Activated T-helper 2 cell treated with anti-CD3 and anti-CD28 coated beads, Interferon-gamma antibody, Interleukin-2, Interleukin-4, amounts not matched to agents 10 μg/mL and 5 μg/mL and 100 μg/mL, durations not matched to agents 14 hours and 24 hours and 36 hours (primary cell): ENCODE data around the gene MAFG. TPM values are rescaled to one million over a fixed set of nuclear protein-coding genes. Genes with fewer than 3 reads are reported as not detected.

Experiments
- DNase-seq: peaks from one replicate; pipeline ENCODE4 v3.0.0; 2021; ENCODE audit warnings: low spot score
- H3K27ac Mint-ChIP-seq: one replicate; pipeline ENCODE4 v1.8.0; 2021; ENCODE audit warnings: mixed read lengths
- H3K27me3 Mint-ChIP-seq: one replicate; pipeline ENCODE4 v1.8.0; 2021; ENCODE audit warnings: low read depth, mixed read lengths
- H3K36me3 Mint-ChIP-seq: one replicate; pipeline ENCODE4 v1.8.0; 2021; ENCODE audit warnings: low read depth, mixed read lengths
- H3K4me1 Mint-ChIP-seq: one replicate; pipeline ENCODE4 v1.8.0; 2021; ENCODE audit warnings: low read depth, mixed read lengths
- H3K4me3 Mint-ChIP-seq: one replicate; pipeline ENCODE4 v1.8.0; 2021; ENCODE audit warnings: low read depth, mild to moderate bottlenecking, moderate library complexity, mixed read lengths
- H3K9me3 Mint-ChIP-seq: one replicate; pipeline ENCODE4 v1.8.0; 2021; ENCODE audit warnings: mixed read lengths
- intact Hi-C: fragments of 100-400 bp; cut with micrococcal nuclease; formaldehyde crosslinking; loops from one replicate; pipeline ENCODE4 v1.15.1; 2023
- total RNA-seq: library from RNA; stranded (reverse); gene quantifications from 2 replicates; pipeline ENCODE4 v1.2.3, GENCODE V29; 2022

MAFG gene
- total RNA-seq, 1 donor from 2014 or later: 30.3 TPM

DNA sequence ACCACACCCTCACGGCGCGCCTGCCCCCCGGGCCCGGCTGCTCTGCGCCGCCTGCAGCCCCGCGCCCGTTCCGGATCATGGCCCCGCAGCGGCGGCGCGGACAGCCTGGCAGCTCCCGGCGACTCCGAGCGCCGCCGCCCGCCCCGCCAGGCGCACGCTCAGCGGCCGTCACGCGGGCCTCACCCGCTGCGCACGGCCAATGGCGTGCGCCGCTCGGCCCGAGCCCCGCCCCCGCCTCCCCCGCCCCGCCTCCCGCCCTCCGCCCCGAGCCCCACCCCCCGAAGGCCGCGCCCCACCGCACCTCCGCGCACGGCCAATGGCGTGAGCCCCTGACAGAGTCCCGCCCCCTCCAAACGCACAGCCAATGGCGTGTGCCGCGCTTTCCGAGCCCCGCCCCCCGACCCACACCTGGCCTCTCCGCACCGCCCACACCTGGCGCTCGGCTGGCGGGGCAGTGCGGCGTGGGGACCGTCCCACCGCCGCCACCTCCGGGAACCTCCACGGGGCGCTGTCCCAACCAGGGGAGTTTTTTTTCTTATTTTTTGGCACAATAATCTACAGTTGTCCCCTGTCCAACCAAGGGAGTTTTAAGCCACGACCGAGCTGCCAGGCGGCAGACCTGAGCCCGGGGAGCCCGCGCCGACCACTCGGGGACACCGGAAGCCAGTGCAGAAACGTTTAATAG is 16.1 kb downstream of the MAFG start, which contains the start of gene PCYT2:
Gene PCYT2 (minus strand): TSS at position 123 of the 685 bp plus-strand sequence. CDS start 44 bp downstream, at position 79.
- no peaks in the 10 kb centered on the region for H3K27me3 Mint-ChIP-seq
- peaks cover 14% of the 10 kb centered on the region for H3K4me1 Mint-ChIP-seq
- H3K27ac Mint-ChIP-seq: peak within 1 kb of the TSS; percentile 60
- H3K9me3 Mint-ChIP-seq: no peaks in the 10 kb centered on the region
- peaks cover 53% of the 10 kb centered on the region for H3K36me3 Mint-ChIP-seq
- peak within 1 kb of the TSS; percentile 84 for H3K4me3 Mint-ChIP-seq
- intact Hi-C loops: no loop called here
- DNase-seq: peak; percentile 91

DNA sequence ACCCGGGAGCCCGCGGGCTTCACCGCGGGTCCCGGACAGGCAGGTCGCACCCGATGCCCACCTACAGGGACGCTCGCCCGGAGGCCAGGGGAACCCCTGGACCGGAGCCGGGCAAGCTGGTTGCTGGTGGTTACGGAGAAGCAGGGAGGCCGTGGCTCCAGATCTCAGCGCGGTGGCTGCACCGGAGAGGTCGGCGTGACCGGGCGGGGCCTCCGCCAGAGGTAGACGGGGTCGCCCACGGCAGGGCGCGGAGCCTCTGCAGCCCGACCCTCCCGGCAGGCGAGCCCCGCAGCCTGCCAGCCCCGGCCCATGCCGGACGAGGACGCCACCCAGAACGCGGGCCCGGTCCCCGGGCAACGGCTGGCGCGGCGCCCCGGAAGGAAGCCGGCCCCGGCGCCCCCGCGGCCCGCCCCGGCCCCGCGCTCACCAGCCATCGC is 16.7 kb downstream of the MAFG start:
- no peak for DNase-seq
- no peak overlapping the region for H3K27ac Mint-ChIP-seq
- H3K9me3 Mint-ChIP-seq: no peaks in the 10 kb centered on the region
- H3K36me3 Mint-ChIP-seq: peaks cover 50% of the 10 kb centered on the region
- peaks cover 10% of the 10 kb centered on the region for H3K4me1 Mint-ChIP-seq
- H3K4me3 Mint-ChIP-seq: peak overlapping the region; percentile 84
- intact Hi-C loops: no loop called here
- H3K27me3 Mint-ChIP-seq: no peaks in the 10 kb centered on the region

DNA sequence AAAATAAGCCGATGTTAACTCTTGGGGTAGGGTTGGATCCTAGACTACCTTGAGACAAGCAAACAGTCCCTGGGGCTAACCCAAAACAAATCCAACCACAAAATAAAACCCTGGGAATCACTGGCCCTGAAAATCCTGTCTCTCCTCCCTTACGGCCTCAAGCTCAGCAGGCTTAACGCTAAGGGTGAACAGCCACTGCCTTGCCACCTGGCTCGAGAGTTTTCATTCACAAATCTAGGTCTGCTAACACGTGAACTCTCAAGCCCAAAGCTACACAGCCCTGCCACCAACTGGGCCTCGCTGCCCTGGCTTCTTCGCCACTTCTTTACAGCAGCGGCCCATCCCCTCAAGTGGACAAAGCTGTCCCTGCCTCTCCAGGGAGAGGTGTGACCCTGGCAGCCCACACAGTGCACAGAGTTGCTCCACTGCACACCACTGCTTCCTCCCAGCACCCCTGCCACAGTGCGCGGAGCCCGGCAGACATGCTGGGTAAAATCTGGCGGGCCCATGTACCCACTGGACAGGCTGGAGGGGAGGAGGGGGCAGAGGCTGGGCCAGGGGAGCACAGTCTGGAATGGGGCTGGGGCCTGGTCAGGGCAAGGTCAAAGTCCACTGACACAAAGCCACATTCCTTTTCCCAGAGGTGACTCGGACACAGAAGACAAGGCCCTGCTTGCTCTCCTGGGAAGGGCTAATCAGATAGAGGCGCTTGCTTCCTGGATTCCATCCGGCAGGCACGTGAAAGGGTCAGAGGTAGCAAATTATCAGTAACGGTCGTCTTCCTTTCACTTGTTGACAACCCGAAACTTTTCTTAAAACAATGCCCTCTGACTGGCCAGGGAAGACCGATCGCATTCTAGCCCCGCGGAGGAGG is 17.3 kb downstream of the MAFG start:
- Mint-ChIP-seq H3K36me3 (peaks cover 44% of the 10 kb centered on the region), H3K27me3 (no peaks in the 10 kb centered on the region), H3K27ac (peak overlapping the region; percentile 60), H3K9me3 (no peaks in the 10 kb centered on the region), H3K4me3 (peak overlapping the region; percentile 84), H3K4me1 (peaks cover 8% of the 10 kb centered on the region)
- DNase-seq: no peak
- intact Hi-C loops: no loop called here

DNA sequence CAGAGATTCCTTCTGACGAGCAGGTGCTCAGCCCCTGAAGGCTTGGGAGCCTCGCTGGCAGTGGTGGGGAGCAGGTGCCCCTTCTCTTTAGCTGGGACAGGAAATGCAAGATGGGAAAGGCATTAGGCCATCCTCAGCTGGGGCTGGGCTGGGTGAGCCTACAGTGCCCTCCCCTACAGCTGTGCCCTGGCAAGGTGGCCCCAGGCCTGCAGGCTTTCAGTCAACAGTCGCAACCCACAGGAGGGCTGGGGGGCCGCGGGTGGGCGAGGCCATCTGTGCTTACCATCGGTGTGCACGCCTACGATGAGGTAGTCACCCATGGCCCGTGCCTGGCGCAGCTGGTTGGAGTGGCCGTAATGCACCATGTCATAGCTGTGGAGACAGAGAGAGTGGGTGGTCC is 18.3 kb downstream of the MAFG start:
- Mint-ChIP-seq H3K36me3 (peaks cover 36% of the 10 kb centered on the region), H3K4me1 (peaks cover 8% of the 10 kb centered on the region), H3K27me3 (no peaks in the 10 kb centered on the region), H3K27ac (no peak overlapping the region), H3K4me3 (peak overlapping the region; percentile 84), H3K9me3 (no peaks in the 10 kb centered on the region)
- DNase-seq: no peak
- intact Hi-C loops: no loop called here

DNA sequence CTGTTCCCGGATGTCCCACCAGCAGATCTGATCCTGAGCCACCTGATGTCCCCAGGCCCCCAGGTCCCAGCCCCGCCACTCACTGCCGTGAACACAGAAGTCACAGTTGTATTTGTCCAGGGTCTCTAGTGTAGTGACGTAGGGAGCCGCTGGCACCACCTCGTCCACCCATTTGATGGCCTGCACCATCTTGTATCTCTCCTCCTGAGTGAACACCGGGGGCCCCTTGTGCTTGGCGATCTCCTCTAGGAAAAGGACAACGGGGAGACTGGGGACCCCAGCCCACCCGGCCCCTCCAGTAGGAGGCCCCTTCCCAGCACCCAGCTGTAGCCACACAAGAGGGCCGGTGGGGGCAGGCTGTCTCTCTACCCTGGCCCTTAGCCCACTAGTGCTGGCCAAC is 18.7 kb downstream of the MAFG start:
- no peak for DNase-seq
- no peaks in the 10 kb centered on the region for H3K9me3 Mint-ChIP-seq
- H3K4me3 Mint-ChIP-seq: no peak overlapping the region
- intact Hi-C loops: no loop called here
- H3K36me3 Mint-ChIP-seq: peaks cover 35% of the 10 kb centered on the region
- H3K27me3 Mint-ChIP-seq: no peaks in the 10 kb centered on the region
- peaks cover 8% of the 10 kb centered on the region for H3K4me1 Mint-ChIP-seq
- no peak overlapping the region for H3K27ac Mint-ChIP-seq

DNA sequence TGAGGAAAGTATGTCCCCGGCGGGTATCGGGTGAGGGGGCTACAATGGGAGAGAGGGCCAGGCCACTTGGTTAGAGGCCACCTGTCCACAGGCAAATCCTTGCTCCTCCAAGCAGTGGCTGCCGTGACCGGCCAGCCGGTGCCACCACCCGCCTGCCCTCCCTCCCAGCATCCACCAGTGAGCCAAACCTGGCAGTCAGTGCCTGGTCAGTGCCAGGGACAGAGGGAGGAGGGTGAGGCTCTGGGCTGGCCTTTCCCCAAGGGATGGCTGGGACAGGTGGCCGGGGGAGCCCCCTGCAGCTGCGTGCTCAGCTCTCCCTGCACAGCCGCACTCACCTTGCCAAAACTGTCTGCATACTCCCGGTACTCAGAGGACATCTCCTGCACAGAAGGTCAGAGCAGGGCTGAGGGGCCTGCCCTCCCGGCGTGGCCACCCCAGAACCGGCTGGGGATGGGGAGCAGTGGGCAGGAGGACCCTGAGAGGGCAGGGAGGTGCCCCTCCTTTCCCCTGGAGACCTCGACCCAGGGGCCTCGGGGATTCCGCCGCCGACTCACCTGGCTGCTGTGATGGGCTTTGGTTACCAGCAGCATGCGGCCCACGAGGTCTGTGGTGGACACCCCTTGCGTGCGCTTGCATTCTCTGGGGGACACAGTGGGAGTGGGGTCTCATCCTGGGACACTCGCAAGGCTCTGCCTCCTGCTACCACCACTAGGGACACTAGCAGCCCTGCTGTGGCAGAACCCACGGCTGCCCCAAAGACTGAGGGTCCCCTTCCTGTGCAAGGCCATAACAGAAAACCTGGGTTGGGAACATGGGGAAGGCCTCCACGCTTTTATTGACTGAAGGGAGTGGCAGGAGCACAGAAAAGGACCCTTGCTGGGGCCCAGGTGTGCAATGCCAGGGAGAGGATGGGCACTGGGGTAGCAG is 20.1 kb downstream of the MAFG start:
- Mint-ChIP-seq H3K9me3 (no peaks in the 10 kb centered on the region), H3K4me3 (no peak overlapping the region), H3K27me3 (no peaks in the 10 kb centered on the region), H3K36me3 (peaks cover 25% of the 10 kb centered on the region), H3K27ac (no peak overlapping the region), H3K4me1 (peaks cover 8% of the 10 kb centered on the region)
- intact Hi-C loops: no loop called here
- DNase-seq: no peak

DNA sequence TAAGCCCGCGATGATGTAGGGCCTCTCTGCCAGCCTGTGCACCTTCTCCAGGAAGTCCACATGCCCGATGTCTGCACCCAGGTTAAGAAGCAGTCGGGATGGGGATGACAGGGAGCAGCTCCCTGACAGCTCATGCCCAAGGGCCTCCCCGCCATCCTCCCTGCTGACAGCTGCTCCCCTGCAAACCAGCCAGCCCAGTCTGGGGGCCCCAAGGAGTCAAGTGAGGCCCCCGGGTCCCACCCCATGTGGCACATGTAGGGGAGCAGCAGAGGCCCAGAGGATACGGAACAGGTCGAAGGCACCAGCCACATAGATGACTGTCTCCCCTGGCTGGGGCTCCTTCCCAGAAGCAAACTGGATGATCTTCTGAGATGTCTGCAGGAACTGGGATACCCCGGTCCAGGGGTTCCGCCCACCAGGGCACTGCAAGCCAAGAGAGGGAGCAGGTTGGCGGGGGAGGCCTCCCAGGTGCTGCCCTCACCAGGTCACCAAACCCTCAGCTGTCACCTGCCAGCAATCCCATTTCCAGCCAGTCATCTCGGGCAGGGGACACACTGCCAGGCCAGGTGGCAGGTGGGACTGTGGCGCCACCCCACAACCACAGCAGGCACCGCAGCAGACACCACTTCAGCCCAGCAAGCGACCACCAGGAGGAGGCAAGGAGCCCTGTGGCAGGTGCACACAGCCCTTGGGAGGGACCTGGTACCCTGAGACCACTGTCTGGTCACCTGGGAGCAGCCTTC is 20.9 kb downstream of the MAFG start:
- Mint-ChIP-seq H3K4me3 (no peak overlapping the region), H3K9me3 (no peaks in the 10 kb centered on the region), H3K27me3 (no peaks in the 10 kb centered on the region), H3K4me1 (peaks cover 3% of the 10 kb centered on the region), H3K36me3 (peaks cover 20% of the 10 kb centered on the region), H3K27ac (no peak overlapping the region)
- intact Hi-C loops: no loop called here
- no peak for DNase-seq

DNA sequence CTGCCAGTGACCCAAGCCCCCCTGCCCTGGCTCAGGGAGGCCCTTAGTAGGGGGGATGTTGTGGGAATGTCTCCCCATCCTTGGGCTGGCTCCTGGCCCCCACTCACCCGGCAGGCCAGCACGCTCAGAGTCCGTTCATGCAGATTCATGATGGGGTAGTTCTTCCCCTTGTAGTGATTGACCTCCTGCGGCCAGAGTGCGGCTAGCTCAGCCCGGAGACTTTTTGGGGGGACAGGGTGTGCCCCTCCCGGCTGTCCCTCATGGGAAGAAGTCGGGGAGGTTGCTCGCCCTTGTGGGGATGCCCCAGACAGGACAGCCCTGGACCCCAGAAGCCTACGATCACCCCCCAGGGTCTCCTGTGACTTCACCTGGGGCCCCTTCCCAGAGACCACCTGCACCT is 21.5 kb downstream of the MAFG start:
- Mint-ChIP-seq H3K27ac (no peak overlapping the region), H3K27me3 (peaks cover 3% of the 10 kb centered on the region), H3K4me3 (no peak overlapping the region), H3K4me1 (peaks cover 3% of the 10 kb centered on the region), H3K9me3 (no peaks in the 10 kb centered on the region), H3K36me3 (peaks cover 22% of the 10 kb centered on the region)
- DNase-seq: no peak
- intact Hi-C loops: no loop called here

DNA sequence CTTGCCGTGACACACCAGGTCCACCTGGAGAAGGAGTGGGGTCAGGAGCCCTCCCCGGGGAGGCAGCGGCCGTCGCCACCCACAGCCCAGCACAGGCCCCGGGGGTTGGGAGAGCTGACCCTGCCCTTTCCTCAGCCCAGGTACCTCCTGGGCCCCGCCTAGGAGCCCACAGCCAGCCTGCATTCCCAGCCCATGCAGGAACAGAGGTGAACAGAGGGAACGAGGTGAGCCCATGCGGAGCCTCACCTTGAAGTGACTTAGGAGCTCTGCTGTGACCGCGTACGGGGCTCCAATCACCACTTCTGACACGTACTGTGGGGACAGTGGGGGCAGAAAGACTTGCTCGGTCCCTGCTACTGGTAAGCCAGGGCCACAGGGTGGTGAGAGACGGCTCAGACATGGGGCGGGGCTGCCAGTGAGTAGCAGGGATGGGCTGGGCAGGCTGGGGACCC is 22.1 kb downstream of the MAFG start:
- H3K36me3 Mint-ChIP-seq: peaks cover 27% of the 10 kb centered on the region
- DNase-seq: no peak
- intact Hi-C loops: no loop called here
- H3K9me3 Mint-ChIP-seq: no peaks in the 10 kb centered on the region
- peaks cover 3% of the 10 kb centered on the region for H3K4me1 Mint-ChIP-seq
- H3K4me3 Mint-ChIP-seq: no peak overlapping the region
- peaks cover 6% of the 10 kb centered on the region for H3K27me3 Mint-ChIP-seq
- H3K27ac Mint-ChIP-seq: no peak overlapping the region

DNA sequence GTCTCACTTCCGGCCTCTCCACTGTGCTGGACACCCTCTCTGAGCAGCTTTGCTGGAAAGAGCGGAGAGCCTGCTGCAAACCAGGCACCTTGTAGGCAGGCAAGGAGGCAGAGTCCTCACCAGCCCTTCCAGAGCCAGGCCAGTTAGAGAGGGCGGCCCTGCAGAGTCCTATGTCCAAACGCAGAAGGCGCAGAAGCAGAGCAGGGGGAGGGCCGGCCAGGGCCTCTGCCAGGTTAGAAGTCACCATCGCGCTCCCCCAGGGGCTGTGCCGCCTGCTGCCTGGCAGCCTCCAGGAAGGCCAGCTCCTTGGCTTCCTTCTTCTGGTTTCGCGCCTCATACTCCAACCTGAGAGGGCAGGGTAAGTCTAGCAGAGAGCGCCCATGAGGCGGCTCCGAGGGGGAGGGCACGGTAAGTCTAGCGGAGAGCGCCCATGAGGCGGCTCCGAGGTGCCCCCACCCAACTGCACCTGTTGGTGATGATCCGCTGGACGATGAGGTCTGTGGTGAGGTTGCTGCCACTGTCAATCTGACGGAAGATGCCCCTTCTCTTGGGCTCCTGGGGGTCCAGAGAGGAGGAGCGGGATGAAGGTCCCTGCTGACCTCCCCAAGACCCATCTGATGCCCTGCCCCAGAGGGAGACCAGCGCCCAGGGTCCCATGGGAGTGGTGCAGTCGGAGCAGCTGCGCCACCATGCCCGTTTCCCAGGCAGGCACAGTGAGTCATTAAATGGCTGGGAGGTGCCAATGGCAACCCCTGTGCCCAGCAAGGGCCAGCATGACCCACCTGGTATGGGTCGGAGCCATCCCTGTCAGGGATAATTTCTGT is 22.7 kb downstream of the MAFG start:
- no peaks in the 10 kb centered on the region for H3K9me3 Mint-ChIP-seq
- peaks cover 32% of the 10 kb centered on the region for H3K36me3 Mint-ChIP-seq
- intact Hi-C loops: no loop called here
- peaks cover 6% of the 10 kb centered on the region for H3K27me3 Mint-ChIP-seq
- no peaks in the 10 kb centered on the region for H3K4me1 Mint-ChIP-seq
- H3K4me3 Mint-ChIP-seq: no peak overlapping the region
- no peak for DNase-seq
- H3K27ac Mint-ChIP-seq: no peak overlapping the region

DNA sequence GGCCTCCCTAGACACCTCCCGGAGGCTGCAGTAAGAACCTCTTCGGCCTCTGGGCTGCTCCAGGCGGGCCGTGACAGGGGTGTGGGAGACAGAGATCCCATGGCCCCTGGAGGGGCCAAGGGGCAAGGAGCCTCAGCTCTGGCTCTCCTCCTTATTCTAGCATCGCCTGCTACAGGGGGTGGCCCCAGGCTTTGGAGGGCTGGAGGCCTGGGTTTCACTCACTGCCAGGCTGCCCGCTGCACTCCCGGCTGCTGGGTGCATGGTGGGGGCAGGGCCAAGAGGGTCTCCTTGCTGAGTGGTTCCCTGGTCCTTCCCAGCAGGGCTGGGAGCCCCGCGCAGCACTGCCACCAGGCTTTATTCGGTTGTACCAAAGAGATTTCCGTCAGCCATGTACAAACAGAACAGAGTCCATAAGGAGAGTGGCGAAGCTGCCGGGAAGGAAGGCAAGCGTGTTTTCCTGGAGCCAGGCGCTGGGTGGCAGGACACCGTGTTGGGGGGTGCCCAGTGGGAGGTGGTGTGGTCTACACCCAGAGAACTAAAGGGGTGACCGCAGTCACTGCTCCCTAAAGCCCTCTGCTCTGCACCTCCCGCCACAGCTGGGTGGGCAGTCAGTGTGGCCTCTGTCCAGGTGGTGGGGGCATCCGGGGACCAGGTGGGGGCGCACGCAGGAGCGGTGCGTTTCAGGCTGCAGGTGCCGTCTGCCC is 23.5 kb downstream of the MAFG start:
- Mint-ChIP-seq H3K4me3 (no peak overlapping the region), H3K4me1 (no peaks in the 10 kb centered on the region), H3K36me3 (peaks cover 30% of the 10 kb centered on the region), H3K27ac (no peak overlapping the region), H3K27me3 (peaks cover 6% of the 10 kb centered on the region), H3K9me3 (no peaks in the 10 kb centered on the region)
- no peak for DNase-seq
- intact Hi-C loops: no loop called here
